H9 (cell line): ENCODE results near the gene PRRX2. TPM values are rescaled to one million over a fixed set of nuclear protein-coding genes. Genes with fewer than 3 reads are reported as not detected.
"Not testable (repeated sequence)": the region's sequence is repeated elsewhere in the genome, so short reads cannot be mapped to it uniquely, and the experiment has no call there.

Experiments used
- DNase-seq: peaks from one replicate; pipeline ENCODE4 v3.0.0-alpha.2; 2017
- H2AFZ ChIP-seq: one replicate; pipeline ENCODE4 v1.6.1; 2013; ENCODE audit warnings: mild to moderate bottlenecking, low read length, control low read depth, moderate library complexity
- H2AK5ac ChIP-seq: 2 replicates; pipeline ENCODE4 v1.6.1; 2013; ENCODE audit warnings: low read length, control low read depth, mixed read lengths; ENCODE audit not compliant: insufficient read length
- H2BK120ac ChIP-seq: one replicate; pipeline ENCODE4 v1.6.1; 2013; ENCODE audit warnings: low read depth, mild to moderate bottlenecking, low read length, control low read depth, inconsistent platforms; ENCODE audit not compliant: poor library complexity, severe bottlenecking
- H2BK12ac ChIP-seq: 2 replicates; pipeline ENCODE4 v1.6.1; 2013; ENCODE audit warnings: low read length, control low read depth, mixed read lengths, low read depth; ENCODE audit not compliant: insufficient read length
- H2BK15ac ChIP-seq: 2 replicates; pipeline ENCODE4 v1.6.1; 2013; ENCODE audit warnings: low read depth, low read length, control low read depth
- H2BK20ac ChIP-seq: one replicate; pipeline ENCODE4 v1.6.1; 2013; ENCODE audit warnings: low read depth, mild to moderate bottlenecking, low read length, control low read depth, inconsistent platforms; ENCODE audit not compliant: poor library complexity, severe bottlenecking
- H2BK5ac ChIP-seq: 2 replicates; pipeline ENCODE4 v1.6.1; 2013; ENCODE audit warnings: low read length, control low read depth, mixed read lengths; ENCODE audit not compliant: insufficient read length
- H3K14ac ChIP-seq: 2 replicates; pipeline ENCODE4 v1.6.1; 2013; ENCODE audit warnings: low read length, control low read depth; ENCODE audit not compliant: insufficient read depth
- H3K18ac ChIP-seq: 2 replicates; pipeline ENCODE4 v1.6.1; 2013; ENCODE audit warnings: low read depth, mild to moderate bottlenecking, mixed read lengths, low read length, control low read depth; ENCODE audit not compliant: insufficient read length
- H3K23ac ChIP-seq: 2 replicates; pipeline ENCODE4 v1.6.1; 2013; ENCODE audit warnings: low read length, control low read depth, mixed read lengths, low read depth; ENCODE audit not compliant: insufficient read length
- H3K23me2 ChIP-seq: 2 replicates; pipeline ENCODE4 v1.6.1; 2013; ENCODE audit warnings: low read depth, mild to moderate bottlenecking, mixed read lengths, low read length, control low read depth; ENCODE audit not compliant: insufficient read length, poor library complexity, severe bottlenecking
- H3K27ac ChIP-seq: 2 replicates; pipeline ENCODE4 v1.5.1; 2013; ENCODE audit warnings: low read length, control low read depth, mixed read lengths, low read depth; ENCODE audit not compliant: insufficient read length
- H3K27me3 ChIP-seq: 2 replicates; pipeline ENCODE4 v1.6.1; 2013; ENCODE audit warnings: low read length, control low read depth, inconsistent platforms; ENCODE audit not compliant: insufficient read depth
- H3K4ac ChIP-seq: 2 replicates; pipeline ENCODE4 v1.6.1; 2013; ENCODE audit warnings: low read depth, mild to moderate bottlenecking, control low read depth, inconsistent platforms, low read length, moderate library complexity
- H3K4me1 ChIP-seq: 2 replicates; pipeline ENCODE4 v1.6.1; 2013; ENCODE audit warnings: low read length, control low read depth, inconsistent platforms; ENCODE audit not compliant: insufficient read depth
- H3K4me2 ChIP-seq: 2 replicates; pipeline ENCODE4 v1.6.1; 2013; ENCODE audit warnings: low read length, control low read depth, mixed read lengths; ENCODE audit not compliant: insufficient read length, insufficient read depth
- H3K56ac ChIP-seq: 2 replicates; pipeline ENCODE4 v1.6.1; 2013; ENCODE audit warnings: low read depth, mild to moderate bottlenecking, mixed read lengths, low read length, control low read depth; ENCODE audit not compliant: insufficient read length
- H3K79me1 ChIP-seq: 2 replicates; pipeline ENCODE4 v1.6.1; 2013; ENCODE audit warnings: low read depth, mild to moderate bottlenecking, moderate library complexity, low read length, control low read depth, inconsistent platforms; ENCODE audit not compliant: insufficient read depth, poor library complexity, severe bottlenecking
- H3K79me2 ChIP-seq: 2 replicates; pipeline ENCODE4 v1.6.1; 2013; ENCODE audit warnings: low read length, control low read depth, inconsistent platforms; ENCODE audit not compliant: insufficient read depth
- H3K9ac ChIP-seq: 2 replicates; pipeline ENCODE4 v1.6.1; 2013; ENCODE audit warnings: low read length, control low read depth, mixed read lengths; ENCODE audit not compliant: insufficient read length; ENCODE audit errors: extremely low read depth
- H3K9me3 ChIP-seq: one replicate; pipeline ENCODE4 v1.6.1; 2013; ENCODE audit warnings: low read depth, low read length, inconsistent platforms; ENCODE audit not compliant: control insufficient read depth
- H3T11ph ChIP-seq: one replicate; pipeline ENCODE4 v1.6.1; 2013; ENCODE audit warnings: mild to moderate bottlenecking, low read length, control low read depth, inconsistent platforms
- H4K20me1 ChIP-seq: one replicate; pipeline ENCODE4 v1.6.1; 2013; ENCODE audit not compliant: control insufficient read depth, insufficient read length, insufficient read depth
- H4K5ac ChIP-seq: 2 replicates; pipeline ENCODE4 v1.6.1; 2013; ENCODE audit warnings: low read depth, mild to moderate bottlenecking, mixed read lengths, low read length, control low read depth; ENCODE audit not compliant: insufficient read length
- H4K8ac ChIP-seq: replicated peaks from 2 replicates; pipeline ENCODE4 v1.6.1; 2013; ENCODE audit warnings: low read length, control low read depth, mixed read lengths, low read depth; ENCODE audit not compliant: insufficient read length
- H4K91ac ChIP-seq: 2 replicates; pipeline ENCODE4 v1.6.1; 2013; ENCODE audit warnings: low read depth, mild to moderate bottlenecking, moderate library complexity, mixed read lengths, low read length, control low read depth; ENCODE audit not compliant: insufficient read length
- H3K27ac Mint-ChIP-seq, 3 experiments: 2 replicates in 2 of 3; 3 replicates in 1 of 3; pipeline ENCODE4 v1.8.0; 2020 to 2021; ENCODE audit warnings: mixed read lengths in 3 of 3, mild to moderate bottlenecking in 1 of 3, moderate library complexity in 1 of 3
- H3K27me3 Mint-ChIP-seq: 2 replicates; pipeline ENCODE4 v1.8.0; 2021; ENCODE audit warnings: low read depth, mild to moderate bottlenecking, moderate library complexity, mixed read lengths
- H3K36me3 Mint-ChIP-seq, 3 experiments: 2 replicates in 2 of 3; 3 replicates in 1 of 3; pipeline ENCODE4 v1.8.0; 2020 to 2021; ENCODE audit warnings: low read depth in 3 of 3, mixed read lengths in 3 of 3; ENCODE audit not compliant: insufficient read depth in 1 of 3
- H3K4me1 Mint-ChIP-seq, 2 experiments: 2 replicates each; pipeline ENCODE4 v1.8.0; 2020; ENCODE audit warnings: mixed read lengths in 2 of 2
- H3K4me3 Mint-ChIP-seq, 2 experiments: 2 replicates in 1 of 2; 3 replicates in 1 of 2; pipeline ENCODE4 v1.8.0; 2020 to 2021; ENCODE audit warnings: mild to moderate bottlenecking in 2 of 2, mixed read lengths in 2 of 2, moderate library complexity in 1 of 2
- H3K9me3 Mint-ChIP-seq, 2 experiments: 2 replicates in 1 of 2; 3 replicates in 1 of 2; pipeline ENCODE4 v1.8.0; 2020; ENCODE audit warnings: mild to moderate bottlenecking in 2 of 2, mixed read lengths in 2 of 2, moderate library complexity in 1 of 2
- CTCF ChIP-seq: fragments of 200-600 bp; sonication (generic); conservative IDR thresholded peaks from 3 replicates; pipeline ENCODE4 v1.8.0; 2021; ENCODE audit warnings: antibody characterized with exemption, mild to moderate bottlenecking
- WGBS: extraction: QIAGEN DNeasy Blood & Tissue Kit; methylation state at CpG from one replicate; pipeline ENCODE4 v1.1.7; 2013; ENCODE audit warnings: missing lambda C conversion rate, low lambda C conversion rate, mixed read lengths; ENCODE audit not compliant: insufficient read length; ENCODE audit errors: extremely low coverage; 5-methylcytosine and 5-hydroxymethylcytosine counted together
- total RNA-seq: library from RNA; stranded (reverse); gene quantifications from 2 replicates; pipeline ENCODE4 v1.2.1, GENCODE V29; 2021

PRRX2 gene
- total RNA-seq, 1 experiment from 2014 or later = 3.9 TPM

DNA sequence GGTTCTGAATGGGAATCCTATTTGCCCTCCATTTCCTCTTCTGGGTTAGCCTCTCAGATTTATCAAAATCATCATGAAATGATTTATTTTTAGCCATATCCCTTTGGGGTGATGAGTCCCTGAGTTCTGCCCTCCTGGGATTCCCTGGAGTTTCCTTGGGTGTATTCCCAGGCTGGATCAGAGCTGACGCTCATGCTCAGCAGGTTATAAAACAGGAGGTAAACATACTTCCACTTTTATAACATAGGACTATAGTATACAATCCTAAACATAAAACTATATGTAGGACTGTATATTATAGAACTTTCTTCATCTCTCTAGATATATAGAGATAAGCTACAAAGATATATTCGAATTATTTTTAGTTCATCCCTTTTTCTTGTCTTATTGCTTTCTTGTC lies 4.4 kb upstream of the PRRX2 start:
- Histone ChIP-seq H3K23me2 (peaks cover 3% of the 10 kb centered on the region), H3K27me3 (no peaks in the 10 kb centered on the region; the same call in 1 of the 2 replicates), H3K27ac (no peak overlapping the region), H4K5ac (no peak overlapping the region), H4K91ac (no peak overlapping the region), H3K79me1 (no peaks in the 10 kb centered on the region), H3K4ac (no peak overlapping the region), H2AK5ac (no peak overlapping the region), H3K4me1 (no peaks in the 10 kb centered on the region), H4K8ac (no peak overlapping the region), H2BK12ac (no peak overlapping the region), H3K23ac (no peak overlapping the region), H3K79me2 (no peaks in the 10 kb centered on the region), H3K4me2 (no peak overlapping the region), H3K18ac (no peak overlapping the region), H3K14ac (no peak overlapping the region), H3K56ac (no peak overlapping the region), H2BK20ac (no peak overlapping the region), H4K20me1 (no peaks in the 10 kb centered on the region), H3T11ph (no peak overlapping the region), H2AFZ (no peak overlapping the region), H2BK15ac (no peak overlapping the region), H2BK120ac (no peak overlapping the region), H2BK5ac (no peak overlapping the region), H3K9ac (no peak overlapping the region), H3K9me3 (no peaks in the 10 kb centered on the region)
- no CpG with 5 or more reads among the region's 2 CpGs for WGBS
- H3K36me3 Mint-ChIP-seq = no peaks in the 10 kb centered on the region; a peak in 1 of 7 replicates
- H3K27ac Mint-ChIP-seq = no peak overlapping the region
- TF ChIP-seq CTCF = no peak
- no peak for DNase-seq
- H3K4me3 Mint-ChIP-seq = no peak overlapping the region
- peaks cover 0 to 3% of the 10 kb centered on the region in 2 experiments; a peak in 3 of 5 replicates for H3K9me3 Mint-ChIP-seq
- H3K4me1 Mint-ChIP-seq = peaks cover 9 to 12% of the 10 kb centered on the region in 2 experiments
- H3K27me3 Mint-ChIP-seq = peaks cover 60% of the 10 kb centered on the region

DNA sequence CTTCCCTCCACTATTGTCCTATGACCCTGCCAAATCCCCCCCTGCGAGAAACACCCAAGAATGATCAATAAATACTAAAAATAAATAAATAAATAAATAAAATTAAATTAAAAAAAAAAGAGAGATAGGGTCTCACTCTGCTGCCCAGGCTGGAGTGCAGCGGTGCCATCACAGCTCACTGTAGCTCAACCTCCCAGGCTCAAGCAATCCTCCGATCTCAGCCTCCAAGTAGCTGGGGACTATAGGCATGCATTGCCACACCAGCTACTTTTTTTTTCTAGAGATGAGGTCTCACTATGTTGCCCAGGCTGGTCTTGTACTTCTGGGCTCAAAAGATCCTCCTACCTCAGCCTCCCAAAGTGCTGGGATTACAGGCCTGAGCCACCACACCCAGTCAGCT lies 3.2 kb upstream of the PRRX2 start:
- not testable (repeated sequence) for H3K9me3 Mint-ChIP-seq, H3K79me2 ChIP-seq, H3K23ac ChIP-seq, H4K20me1 ChIP-seq, H3K18ac ChIP-seq, H4K91ac ChIP-seq, H3K23me2 ChIP-seq, H2BK20ac ChIP-seq, H3K4me2 ChIP-seq, H2AFZ ChIP-seq, H4K5ac ChIP-seq, H3K79me1 ChIP-seq, H3K27me3 ChIP-seq, H3T11ph ChIP-seq, H2BK12ac ChIP-seq, H4K8ac ChIP-seq, H3K9ac ChIP-seq, H3K36me3 Mint-ChIP-seq, DNase-seq, H2BK5ac ChIP-seq, H3K27ac Mint-ChIP-seq, H3K27ac ChIP-seq, H3K9me3 ChIP-seq, H2BK15ac ChIP-seq, H3K14ac ChIP-seq, H2AK5ac ChIP-seq, H3K4me1 ChIP-seq, H3K56ac ChIP-seq, H3K4ac ChIP-seq, H3K4me3 Mint-ChIP-seq, H2BK120ac ChIP-seq
- WGBS = no CpG with 5 or more reads among the region's 3 CpGs
- H3K27me3 Mint-ChIP-seq = peaks cover 67% of the 10 kb centered on the region
- peaks cover 9 to 12% of the 10 kb centered on the region in 2 experiments for H3K4me1 Mint-ChIP-seq
